Measurements from ENCODE around the gene SLC35A4. TPM values are rescaled to one million over a fixed set of nuclear protein-coding genes. Genes with fewer than 3 reads are reported as not detected.

Gene SLC35A4
- total and polyA plus RNA-seq, 2 of the 8 experiments (the other 6 are each of a cell fraction or from before 2014, with no cell fraction given) = 78.6 to 133 TPM

Small RNAs within 50 kb of the gene (microRNA-seq; reads per million reads assigned to microRNA genes)
- 0 reads per million in 2 experiments for gene MIR6831 (ENCODE audit: borderline microRNAs expressed in 2 of 2, borderline number of aligned reads in 2 of 2, borderline replicate concordance in 1 of 2)

Small RNAs within 50 kb of the gene (small RNA-seq; reads per million reads assigned to genes)
- gene RF00279 (ENCODE audit: insufficient read depth) (not detected), gene RF00443 (ENCODE audit: insufficient read depth) (not detected)

Other genes with a start within 250 kb of the SLC35A4 start
- 2.5 and 2.8 TPM in 2 replicates for gene HBEGF, start 218.2 kb upstream of the SLC35A4 start, total RNA-seq (2021; fragmentation: NEBNext Ultra II Directional; extraction: Animal tissue kit (Norgen Biotek cat#: 25700))
- gene HBEGF, start 218.2 kb upstream of the SLC35A4 start, polyA plus RNA-seq (2011; rRNA removed) = 2.1 and 2.4 TPM in 2 replicates
- 0.15 and 0.28 TPM in 2 replicates for gene SLC4A9, start 204.6 kb upstream of the SLC35A4 start, total RNA-seq (2021; fragmentation: NEBNext Ultra II Directional; extraction: Animal tissue kit (Norgen Biotek cat#: 25700))
- gene SLC4A9, start 204.6 kb upstream of the SLC35A4 start, polyA plus RNA-seq (2011; rRNA removed) = 0.15 and 0.24 TPM in 2 replicates
- 101 and 108 TPM in 2 replicates for gene ANKHD1, start 163.0 kb upstream of the SLC35A4 start, total RNA-seq (2021; fragmentation: NEBNext Ultra II Directional; extraction: Animal tissue kit (Norgen Biotek cat#: 25700))
- gene ANKHD1, start 163.0 kb upstream of the SLC35A4 start, polyA plus RNA-seq (2011; rRNA removed) = 52.0 and 69.9 TPM in 2 replicates
- 8.9 and 11.7 TPM in 2 replicates for gene EIF4EBP3, start 17.2 kb upstream of the SLC35A4 start, total RNA-seq (2021; fragmentation: NEBNext Ultra II Directional; extraction: Animal tissue kit (Norgen Biotek cat#: 25700))
- gene EIF4EBP3, start 17.2 kb upstream of the SLC35A4 start, polyA plus RNA-seq (2011; rRNA removed) = 11.0 and 11.1 TPM in 2 replicates
- 34.3 and 39.4 TPM in 2 replicates for gene SRA1, start 7.4 kb upstream of the SLC35A4 start, total RNA-seq (2021; fragmentation: NEBNext Ultra II Directional; extraction: Animal tissue kit (Norgen Biotek cat#: 25700))
- 26.0 and 27.4 TPM in 2 replicates for gene SRA1, start 7.4 kb upstream of the SLC35A4 start, polyA plus RNA-seq (2011; rRNA removed)
- 12.0 and 16.0 TPM in 2 replicates for gene APBB3, start 230 bp upstream of the SLC35A4 start, total RNA-seq (2021; fragmentation: NEBNext Ultra II Directional; extraction: Animal tissue kit (Norgen Biotek cat#: 25700))
- 21.9 and 30.0 TPM in 2 replicates for gene APBB3, start 230 bp upstream of the SLC35A4 start, polyA plus RNA-seq (2011; rRNA removed)
- 0.48 TPM in 1 of 2 replicates, not detected in the other for gene CD14, start 68.3 kb downstream of the SLC35A4 start, total RNA-seq (2021; fragmentation: NEBNext Ultra II Directional; extraction: Animal tissue kit (Norgen Biotek cat#: 25700))
- gene CD14, start 68.3 kb downstream of the SLC35A4 start, polyA plus RNA-seq (2011; rRNA removed) = 0.15 and 0.24 TPM in 2 replicates
- 21.9 and 29.0 TPM in 2 replicates for gene TMCO6, start 74.6 kb downstream of the SLC35A4 start, total RNA-seq (2021; fragmentation: NEBNext Ultra II Directional; extraction: Animal tissue kit (Norgen Biotek cat#: 25700))
- 40.9 and 53.6 TPM in 2 replicates for gene TMCO6, start 74.6 kb downstream of the SLC35A4 start, polyA plus RNA-seq (2011; rRNA removed)
- 75.2 and 77.1 TPM in 2 replicates for gene NDUFA2, start 82.8 kb downstream of the SLC35A4 start, total RNA-seq (2021; fragmentation: NEBNext Ultra II Directional; extraction: Animal tissue kit (Norgen Biotek cat#: 25700))
- 146 and 154 TPM in 2 replicates for gene NDUFA2, start 82.8 kb downstream of the SLC35A4 start, polyA plus RNA-seq (2011; rRNA removed)
- gene IK, start 83.0 kb downstream of the SLC35A4 start, total RNA-seq (2021; fragmentation: NEBNext Ultra II Directional; extraction: Animal tissue kit (Norgen Biotek cat#: 25700)) = 57.4 and 63.4 TPM in 2 replicates
- gene IK, start 83.0 kb downstream of the SLC35A4 start, polyA plus RNA-seq (2011; rRNA removed) = 25.3 and 41.7 TPM in 2 replicates
- 22.7 and 22.8 TPM in 2 replicates for gene WDR55, start 100.1 kb downstream of the SLC35A4 start, total RNA-seq (2021; fragmentation: NEBNext Ultra II Directional; extraction: Animal tissue kit (Norgen Biotek cat#: 25700))
- gene WDR55, start 100.1 kb downstream of the SLC35A4 start, polyA plus RNA-seq (2011; rRNA removed) = 15.3 and 19.5 TPM in 2 replicates
- 0.41 and 0.84 TPM in 2 replicates for gene DND1, start 108.7 kb downstream of the SLC35A4 start, total RNA-seq (2021; fragmentation: NEBNext Ultra II Directional; extraction: Animal tissue kit (Norgen Biotek cat#: 25700))
- 2.1 and 3.5 TPM in 2 replicates for gene DND1, start 108.7 kb downstream of the SLC35A4 start, polyA plus RNA-seq (2011; rRNA removed)
- gene HARS1, start 126.5 kb downstream of the SLC35A4 start, total RNA-seq (2021; fragmentation: NEBNext Ultra II Directional; extraction: Animal tissue kit (Norgen Biotek cat#: 25700)) = 55.6 and 56.8 TPM in 2 replicates
- 26.1 and 27.8 TPM in 2 replicates for gene HARS1, start 126.5 kb downstream of the SLC35A4 start, polyA plus RNA-seq (2011; rRNA removed)
- 21.4 and 23.1 TPM in 2 replicates for gene HARS2, start 126.6 kb downstream of the SLC35A4 start, total RNA-seq (2021; fragmentation: NEBNext Ultra II Directional; extraction: Animal tissue kit (Norgen Biotek cat#: 25700))
- 12.9 and 16.1 TPM in 2 replicates for gene HARS2, start 126.6 kb downstream of the SLC35A4 start, polyA plus RNA-seq (2011; rRNA removed)
- 56.8 and 58.8 TPM in 2 replicates for gene ZMAT2, start 135.6 kb downstream of the SLC35A4 start, total RNA-seq (2021; fragmentation: NEBNext Ultra II Directional; extraction: Animal tissue kit (Norgen Biotek cat#: 25700))
- gene ZMAT2, start 135.6 kb downstream of the SLC35A4 start, polyA plus RNA-seq (2011; rRNA removed) = 38.9 and 65.9 TPM in 2 replicates
- 0.50 and 0.52 TPM in 2 replicates for gene PCDHA1, start 221.3 kb downstream of the SLC35A4 start, total RNA-seq (2021; fragmentation: NEBNext Ultra II Directional; extraction: Animal tissue kit (Norgen Biotek cat#: 25700))
- 0.23 and 0.52 TPM in 2 replicates for gene PCDHA1, start 221.3 kb downstream of the SLC35A4 start, polyA plus RNA-seq (2011; rRNA removed)
- 1.9 TPM in 2 replicates for gene PCDHA2, start 230.0 kb downstream of the SLC35A4 start, total RNA-seq (2021; fragmentation: NEBNext Ultra II Directional; extraction: Animal tissue kit (Norgen Biotek cat#: 25700))
- gene PCDHA2, start 230.0 kb downstream of the SLC35A4 start, polyA plus RNA-seq (2011; rRNA removed) = 0.86 and 1.2 TPM in 2 replicates
- 0.67 and 0.80 TPM in 2 replicates for gene PCDHA3, start 236.2 kb downstream of the SLC35A4 start, total RNA-seq (2021; fragmentation: NEBNext Ultra II Directional; extraction: Animal tissue kit (Norgen Biotek cat#: 25700))
- 0.48 and 0.61 TPM in 2 replicates for gene PCDHA3, start 236.2 kb downstream of the SLC35A4 start, polyA plus RNA-seq (2011; rRNA removed)
- gene PCDHA4, start 242.2 kb downstream of the SLC35A4 start, total RNA-seq (2021; fragmentation: NEBNext Ultra II Directional; extraction: Animal tissue kit (Norgen Biotek cat#: 25700)) = 5.3 and 5.7 TPM in 2 replicates
- 3.7 and 3.8 TPM in 2 replicates for gene PCDHA4, start 242.2 kb downstream of the SLC35A4 start, polyA plus RNA-seq (2011; rRNA removed)